WERI-Rb-1 (cell line): ENCODE results near the gene CLIC6.

ENCODE experiments used
- DNase-seq: peaks from one replicate; pipeline ENCODE4 v3.0.0-alpha.2; 2020
- H3K27ac ChIP-seq: fragments of 250-450 bp; sonication (Bioruptor Pico); 2 replicates; pipeline ENCODE4 v1.5.1; 2020; ENCODE audit warnings: mild to moderate bottlenecking, moderate library complexity
- H3K27me3 ChIP-seq: fragments of 250-450 bp; sonication (Bioruptor Pico); 2 replicates; pipeline ENCODE4 v1.5.1; 2021; ENCODE audit warnings: mild to moderate bottlenecking, low read depth, moderate library complexity; ENCODE audit not compliant: insufficient read depth, severe bottlenecking
- H3K36me3 ChIP-seq: fragments of 250-450 bp; sonication (Bioruptor Pico); 2 replicates; pipeline ENCODE4 v1.5.1; 2020; ENCODE audit warnings: mild to moderate bottlenecking, moderate library complexity
- H3K4me3 ChIP-seq: 2 replicates; pipeline ENCODE4 v1.5.1; 2011; ENCODE audit warnings: low read depth, mild to moderate bottlenecking, control low read depth, low read length
- H3K9me3 ChIP-seq: fragments of 250-450 bp; sonication (Bioruptor Pico); 2 replicates; pipeline ENCODE4 v1.5.1; 2021; ENCODE audit warnings: mild to moderate bottlenecking, moderate library complexity; ENCODE audit not compliant: severe bottlenecking
- CTCF ChIP-seq: IDR thresholded peaks from 2 replicates; pipeline ENCODE4 v1.5.1; 2011; ENCODE audit warnings: low read depth, mild to moderate bottlenecking, control low read depth, inconsistent platforms, low read length

CLIC6 gene

GRCh38 chr21:34668803-34669148 is at the start of gene CLIC6:
CLIC6 (plus strand) TSS chr21:34668994; CDS start chr21:34669389, 395 bp downstream.
- no peak within 1 kb of the TSS for H3K4me3 ChIP-seq
- H3K27me3 ChIP-seq, result peaks cover 97% of the 10 kb centered on the region
- no peak for TF ChIP-seq CTCF
- peaks cover 22% of the 10 kb centered on the region for H3K9me3 ChIP-seq
- no peaks in the 10 kb centered on the region for H3K36me3 ChIP-seq
- DNase-seq, result no peak
- H3K27ac ChIP-seq, result no peak within 1 kb of the TSS

- H3K27ac ChIP-seq, result no peak overlapping the region
These were observed 48.7 kb upstream of the CLIC6 start for GRCh38 chr21:34619841-34620665.

GRCh38 chr21:34621434-34622350 is 47.1 kb upstream of the CLIC6 start:
- Histone ChIP-seq H3K27ac (no peak overlapping the region), H3K27me3 (no peaks in the 10 kb centered on the region), H3K36me3 (no peaks in the 10 kb centered on the region), H3K9me3 (no peaks in the 10 kb centered on the region), H3K4me3 (no peak overlapping the region)
- no peak for TF ChIP-seq CTCF
- DNase-seq, result no peak

More at GRCh38 chr21:34619841-34620665, 48.7 kb upstream of the CLIC6 start:
- Histone ChIP-seq H3K4me3 (no peak overlapping the region), H3K27me3 (no peaks in the 10 kb centered on the region), H3K36me3 (no peaks in the 10 kb centered on the region), H3K9me3 (no peaks in the 10 kb centered on the region)
- no peak for DNase-seq
- TF ChIP-seq CTCF, result no peak

- Histone ChIP-seq H3K9me3 (no peaks in the 10 kb centered on the region), H3K27me3 (no peaks in the 10 kb centered on the region), H3K36me3 (no peaks in the 10 kb centered on the region), H3K4me3 (no peak overlapping the region), H3K27ac (no peak overlapping the region)
- DNase-seq, result no peak
- TF ChIP-seq CTCF, result no peak
These were observed 45.3 kb upstream of the CLIC6 start for GRCh38 chr21:34623516-34623915.

- no peak overlapping the region for H3K4me3 ChIP-seq
- TF ChIP-seq CTCF, result no peak
- no peak for DNase-seq
- H3K27ac ChIP-seq, result no peak overlapping the region
- H3K36me3 ChIP-seq, result no peaks in the 10 kb centered on the region
- no peaks in the 10 kb centered on the region for H3K27me3 ChIP-seq
- H3K9me3 ChIP-seq, result peaks cover 2% of the 10 kb centered on the region
These were observed 43.7 kb upstream of the CLIC6 start for GRCh38 chr21:34625030-34625593.
